ENCODE results near the gene SPOCK2.

Gene SPOCK2

DNA sequence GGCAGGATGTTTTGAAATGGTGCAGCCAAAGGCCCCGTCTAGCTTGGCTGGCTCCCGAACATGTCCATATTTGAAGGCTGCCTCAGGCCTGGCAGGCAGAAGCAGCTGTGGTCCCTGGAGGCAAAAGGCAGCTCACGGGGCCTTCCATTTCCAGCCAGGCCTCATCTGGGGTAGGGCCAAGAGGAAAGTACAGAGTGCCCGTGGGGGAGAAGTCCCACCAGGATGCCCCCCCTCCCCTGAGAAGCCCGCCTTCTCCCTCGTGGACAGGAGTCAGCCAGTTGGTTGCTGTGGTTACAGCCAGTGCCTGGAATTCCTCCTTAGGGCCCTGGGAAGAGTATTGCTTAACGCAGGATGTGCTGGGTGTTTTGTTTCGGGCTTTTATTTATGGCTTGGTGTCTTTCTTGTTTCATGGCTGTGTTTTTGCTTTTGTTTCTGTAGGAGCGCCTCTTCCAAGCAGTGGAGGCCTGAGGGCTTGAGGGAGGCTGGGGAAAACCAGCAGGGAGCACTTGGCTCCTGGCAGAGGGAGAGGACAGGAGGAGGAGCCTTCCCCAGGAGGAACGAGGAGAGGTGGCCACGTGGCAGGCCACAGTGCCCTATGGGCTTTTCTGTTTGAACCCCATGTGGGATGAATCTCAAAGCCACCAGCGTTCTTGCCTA lies 78.8 kb downstream of the SPOCK2 start:
- DNase-seq (ENCODE audit: low read depth), result no peak
- TF ChIP-seq, protein P1, sequence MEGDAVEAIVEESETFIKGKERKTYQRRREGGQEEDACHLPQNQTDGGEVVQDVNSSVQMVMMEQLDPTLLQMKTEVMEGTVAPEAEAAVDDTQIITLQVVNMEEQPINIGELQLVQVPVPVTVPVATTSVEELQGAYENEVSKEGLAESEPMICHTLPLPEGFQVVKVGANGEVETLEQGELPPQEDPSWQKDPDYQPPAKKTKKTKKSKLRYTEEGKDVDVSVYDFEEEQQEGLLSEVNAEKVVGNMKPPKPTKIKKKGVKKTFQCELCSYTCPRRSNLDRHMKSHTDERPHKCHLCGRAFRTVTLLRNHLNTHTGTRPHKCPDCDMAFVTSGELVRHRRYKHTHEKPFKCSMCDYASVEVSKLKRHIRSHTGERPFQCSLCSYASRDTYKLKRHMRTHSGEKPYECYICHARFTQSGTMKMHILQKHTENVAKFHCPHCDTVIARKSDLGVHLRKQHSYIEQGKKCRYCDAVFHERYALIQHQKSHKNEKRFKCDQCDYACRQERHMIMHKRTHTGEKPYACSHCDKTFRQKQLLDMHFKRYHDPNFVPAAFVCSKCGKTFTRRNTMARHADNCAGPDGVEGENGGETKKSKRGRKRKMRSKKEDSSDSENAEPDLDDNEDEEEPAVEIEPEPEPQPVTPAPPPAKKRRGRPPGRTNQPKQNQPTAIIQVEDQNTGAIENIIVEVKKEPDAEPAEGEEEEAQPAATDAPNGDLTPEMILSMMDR (IDR thresholded peaks at IDR 0.05; ENCODE audit: low read depth, low read length, missing control alignments), result no peak
- H3K4me3 ChIP-seq (ENCODE audit: low read depth, low read length), result no peak overlapping the region

DNA sequence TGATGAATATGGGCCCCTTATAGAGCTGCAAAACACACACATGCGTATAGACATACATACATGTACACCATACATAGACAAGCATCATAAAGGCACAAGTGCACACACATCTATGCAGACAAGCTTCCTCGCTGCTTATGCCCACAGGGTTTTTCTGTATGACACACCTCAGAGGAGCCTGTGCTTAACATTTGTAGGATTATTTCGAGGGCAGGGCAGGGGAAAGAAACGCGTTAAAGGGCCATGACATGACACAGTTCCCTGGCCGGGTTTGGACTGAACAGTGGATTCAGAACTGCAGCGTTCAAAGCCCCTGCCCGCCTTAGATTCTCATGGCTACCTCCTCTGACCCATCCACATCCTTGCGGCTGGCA lies 79.3 kb downstream of the SPOCK2 start:
- DNase-seq (ENCODE audit: low read depth), result no peak
- TF ChIP-seq, protein P1 (IDR thresholded peaks at IDR 0.05; ENCODE audit: low read depth, low read length, missing control alignments), result no peak
- no peak overlapping the region for H3K4me3 ChIP-seq (ENCODE audit: low read depth, low read length)
